GM13977 (cell line): ENCODE data around the gene TRIM40.
"Not testable (repeated sequence)": the region's sequence is repeated elsewhere in the genome, so short reads cannot be mapped to it uniquely, and the experiment has no call there.

ENCODE experiments used
- DNase-seq: peaks from one replicate; pipeline ENCODE4 v3.0.0; 2012; ENCODE audit warnings: low spot score
- in situ Hi-C: fragments of 300-500 bp; cut with MboI; formaldehyde crosslinking; loops from one replicate; pipeline ENCODE4 v1.12.0; 2022; ENCODE audit warnings: low sequenced_read_pairs, low pct_unique_long_range_greater_than_20kb, mixed read lengths, inconsistent platforms; ENCODE audit not compliant: unreplicated experiment
- TF ChIP-seq, protein P1 (sequence below): IDR thresholded peaks from 2 replicates; pipeline ENCODE4 v1.5.1; 2012; ENCODE audit warnings: mild to moderate bottlenecking, control low read depth; ENCODE audit not compliant: insufficient read depth; ENCODE audit errors: extremely low read depth, missing control alignments

The TRIM40 gene

DNA sequence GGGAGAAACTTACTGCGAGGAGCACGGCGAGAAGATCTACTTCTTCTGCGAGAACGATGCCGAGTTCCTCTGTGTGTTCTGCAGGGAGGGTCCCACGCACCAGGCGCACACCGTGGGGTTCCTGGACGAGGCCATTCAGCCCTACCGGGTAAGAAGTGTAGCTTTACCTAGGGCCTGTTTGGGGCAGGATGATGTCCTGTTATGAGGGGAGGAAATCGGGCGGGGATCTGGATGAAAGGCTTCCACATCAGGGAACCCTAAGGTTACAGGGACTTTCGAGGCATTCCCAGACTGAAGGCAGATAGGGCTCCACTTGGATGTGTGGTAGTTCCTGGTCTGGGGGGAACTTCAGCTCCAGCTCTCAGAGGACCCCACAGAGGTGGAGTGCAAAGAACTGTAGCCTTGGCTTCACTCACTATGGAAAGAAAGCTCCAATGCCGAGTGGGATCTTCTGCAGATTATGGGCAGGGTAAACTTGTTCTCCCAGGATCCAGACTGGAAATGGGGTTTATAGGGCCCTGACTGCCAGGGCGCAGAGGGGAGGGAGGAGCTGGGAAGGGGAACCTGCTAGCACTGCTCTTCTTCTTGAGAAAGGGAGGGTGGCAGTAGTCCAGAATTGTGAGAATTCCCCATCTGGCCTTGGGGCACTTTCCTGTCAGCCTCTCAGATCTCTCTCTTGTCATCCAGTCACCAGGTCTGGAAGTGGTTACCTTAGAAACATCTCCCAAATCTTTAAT, 28.1 kb downstream of the TRIM40 start:
- in situ Hi-C loops: no loop called here
- no peak for DNase-seq
- TF ChIP-seq, protein P1, sequence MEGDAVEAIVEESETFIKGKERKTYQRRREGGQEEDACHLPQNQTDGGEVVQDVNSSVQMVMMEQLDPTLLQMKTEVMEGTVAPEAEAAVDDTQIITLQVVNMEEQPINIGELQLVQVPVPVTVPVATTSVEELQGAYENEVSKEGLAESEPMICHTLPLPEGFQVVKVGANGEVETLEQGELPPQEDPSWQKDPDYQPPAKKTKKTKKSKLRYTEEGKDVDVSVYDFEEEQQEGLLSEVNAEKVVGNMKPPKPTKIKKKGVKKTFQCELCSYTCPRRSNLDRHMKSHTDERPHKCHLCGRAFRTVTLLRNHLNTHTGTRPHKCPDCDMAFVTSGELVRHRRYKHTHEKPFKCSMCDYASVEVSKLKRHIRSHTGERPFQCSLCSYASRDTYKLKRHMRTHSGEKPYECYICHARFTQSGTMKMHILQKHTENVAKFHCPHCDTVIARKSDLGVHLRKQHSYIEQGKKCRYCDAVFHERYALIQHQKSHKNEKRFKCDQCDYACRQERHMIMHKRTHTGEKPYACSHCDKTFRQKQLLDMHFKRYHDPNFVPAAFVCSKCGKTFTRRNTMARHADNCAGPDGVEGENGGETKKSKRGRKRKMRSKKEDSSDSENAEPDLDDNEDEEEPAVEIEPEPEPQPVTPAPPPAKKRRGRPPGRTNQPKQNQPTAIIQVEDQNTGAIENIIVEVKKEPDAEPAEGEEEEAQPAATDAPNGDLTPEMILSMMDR: no peak

GRCh38 chr6:30164714-30165113, 28.8 kb downstream of the TRIM40 start:
- TF ChIP-seq, protein P1: no peak
- in situ Hi-C loops: no loop called here
- no peak for DNase-seq

- DNase-seq: not testable (repeated sequence)
Measured at GRCh38 chr6:30165238-30165637, 29.3 kb downstream of the TRIM40 start.

DNA sequence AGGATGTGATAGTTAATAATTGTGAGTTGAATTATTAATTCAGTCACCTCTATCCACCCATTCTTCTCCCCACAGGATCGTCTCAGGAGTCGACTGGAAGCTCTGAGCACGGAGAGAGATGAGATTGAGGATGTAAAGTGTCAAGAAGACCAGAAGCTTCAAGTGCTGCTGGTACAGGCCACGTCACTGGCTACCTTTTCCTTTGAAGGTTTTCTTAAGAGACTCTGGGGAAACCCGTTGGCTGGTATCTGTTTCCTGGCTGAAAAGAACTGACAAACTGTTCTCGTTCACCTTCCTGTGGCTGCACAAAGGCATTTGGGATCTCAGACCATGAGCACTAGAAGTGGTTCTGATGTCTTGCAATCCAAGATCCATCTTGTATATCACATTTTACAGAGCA, 31.2 kb downstream of the TRIM40 start:
- in situ Hi-C loops: no loop called here
- DNase-seq: no peak
- TF ChIP-seq, protein P1: no peak

More at GRCh38 chr6:30165238-30165637, 29.3 kb downstream of the TRIM40 start:
- in situ Hi-C loops: not testable (repeated sequence)

GRCh38 chr6:30168741-30169140, 32.8 kb downstream of the TRIM40 start:
- in situ Hi-C loops: no loop called here
- TF ChIP-seq, protein P1: no peak
- DNase-seq: no peak

GRCh38 chr6:30169658-30170614, 34.0 kb downstream of the TRIM40 start:
- peak; percentile 77 for DNase-seq

More at GRCh38 chr6:30169658-30170614, 34.0 kb downstream of the TRIM40 start:
- TF ChIP-seq, protein P1: peak; percentile 78
- in situ Hi-C loops: no loop called here
